GM04503 (cell line): Measurements from ENCODE around the gene EDN2.

Experiments used
- DNase-seq: peaks from one replicate; pipeline ENCODE4 v3.0.0-alpha.2; 2012; ENCODE audit warnings: low read depth

Gene EDN2

DNA sequence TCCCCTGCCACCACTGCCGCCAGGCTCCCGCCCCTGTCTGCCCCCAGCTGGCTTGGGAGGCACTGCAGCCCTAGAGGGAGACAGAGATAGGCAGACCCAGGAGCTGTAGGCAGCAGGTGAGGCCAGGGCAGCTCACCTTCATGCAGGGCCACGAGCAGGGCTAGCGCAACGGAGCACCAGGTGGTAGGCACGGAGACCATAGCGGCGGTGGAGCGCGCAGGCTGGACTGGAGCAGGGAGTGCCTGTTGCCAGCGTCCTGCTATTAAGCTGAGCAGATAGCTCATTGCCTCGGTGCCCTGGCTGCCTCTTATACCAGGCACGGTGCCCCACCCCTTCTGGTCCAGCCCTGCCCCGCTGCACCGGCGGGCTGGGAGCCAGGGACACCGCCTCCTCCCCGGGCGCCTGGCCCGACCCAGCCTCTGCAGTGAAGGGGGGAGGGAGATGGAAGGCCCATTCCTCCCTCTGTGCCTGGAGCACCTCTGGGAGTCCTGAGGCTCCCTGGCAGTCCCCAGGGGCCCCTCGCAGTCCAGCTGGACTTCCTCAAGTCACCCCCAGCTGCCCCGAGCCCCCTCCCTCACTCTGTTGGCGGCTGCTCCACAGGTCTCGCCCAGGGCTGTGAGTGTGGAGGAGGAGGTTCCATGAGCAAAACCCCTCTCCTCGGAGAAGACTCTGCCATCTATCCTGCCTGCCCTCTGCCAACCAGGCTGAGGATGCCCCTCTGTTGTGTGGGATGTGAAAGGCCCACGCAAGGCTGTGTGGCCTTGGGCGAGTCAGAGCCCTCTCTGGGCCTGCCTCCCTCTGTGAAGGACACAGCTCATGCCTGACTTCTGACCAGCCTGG, at the start of gene EDN2:
Gene EDN2, minus strand, starts transcription at position 282 of the 840 bp plus-strand sequence. Its CDS starts 82 bp downstream, at position 200.
- no peak for DNase-seq

DNA sequence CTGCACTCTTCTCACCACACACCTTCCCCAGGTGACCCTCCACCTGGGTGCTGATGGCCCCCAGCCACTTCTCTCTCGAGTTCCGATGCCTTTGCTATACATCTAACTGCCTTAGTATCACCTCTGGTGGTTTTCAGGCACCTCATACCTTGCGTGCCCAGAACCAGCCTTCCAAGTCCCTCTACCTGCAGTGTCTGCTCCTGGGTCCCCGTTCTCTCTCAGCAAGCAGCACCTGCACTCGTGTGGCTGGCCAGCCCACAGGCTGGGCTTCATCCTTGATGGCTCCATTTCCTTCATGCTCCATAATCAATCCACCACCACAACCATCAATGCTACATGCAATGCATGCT, 49.2 kb upstream of the EDN2 start:
- no peak for DNase-seq

DNA sequence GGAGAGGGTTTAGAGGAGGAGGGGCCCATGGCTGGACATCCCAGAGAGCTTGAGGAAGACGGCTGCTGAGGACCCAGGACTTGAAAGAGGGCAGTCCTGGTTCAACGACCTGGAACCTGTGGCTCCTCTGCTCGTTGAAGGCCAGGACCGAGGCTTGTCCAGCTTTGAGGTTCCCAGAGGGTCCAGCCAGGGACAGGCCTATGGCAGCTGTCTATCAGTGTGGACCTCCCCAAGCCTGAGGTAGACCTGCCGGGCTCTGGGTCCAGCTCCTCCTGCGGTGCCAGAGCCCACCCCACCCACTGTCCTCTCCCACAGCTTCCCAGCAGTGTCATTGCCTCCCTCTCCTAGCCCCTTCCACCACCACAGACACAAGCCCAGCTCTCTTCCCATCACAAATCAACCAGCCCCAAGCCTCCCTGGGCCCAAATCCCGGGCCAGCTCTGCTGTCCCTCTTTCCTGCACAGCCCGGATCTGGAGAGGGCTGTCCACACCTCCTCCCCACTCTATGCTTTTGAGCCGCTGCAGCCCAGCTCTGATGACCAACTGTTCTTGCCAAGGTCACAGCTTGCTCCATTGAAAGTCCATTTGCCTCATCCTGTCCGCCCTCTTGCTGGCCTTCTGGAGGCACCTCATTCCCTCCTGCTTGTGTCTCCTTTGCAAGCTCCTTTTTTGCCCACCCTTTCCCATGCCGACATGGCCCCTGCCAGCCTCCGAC, 48.7 kb upstream of the EDN2 start:
- DNase-seq, result no peak

DNA sequence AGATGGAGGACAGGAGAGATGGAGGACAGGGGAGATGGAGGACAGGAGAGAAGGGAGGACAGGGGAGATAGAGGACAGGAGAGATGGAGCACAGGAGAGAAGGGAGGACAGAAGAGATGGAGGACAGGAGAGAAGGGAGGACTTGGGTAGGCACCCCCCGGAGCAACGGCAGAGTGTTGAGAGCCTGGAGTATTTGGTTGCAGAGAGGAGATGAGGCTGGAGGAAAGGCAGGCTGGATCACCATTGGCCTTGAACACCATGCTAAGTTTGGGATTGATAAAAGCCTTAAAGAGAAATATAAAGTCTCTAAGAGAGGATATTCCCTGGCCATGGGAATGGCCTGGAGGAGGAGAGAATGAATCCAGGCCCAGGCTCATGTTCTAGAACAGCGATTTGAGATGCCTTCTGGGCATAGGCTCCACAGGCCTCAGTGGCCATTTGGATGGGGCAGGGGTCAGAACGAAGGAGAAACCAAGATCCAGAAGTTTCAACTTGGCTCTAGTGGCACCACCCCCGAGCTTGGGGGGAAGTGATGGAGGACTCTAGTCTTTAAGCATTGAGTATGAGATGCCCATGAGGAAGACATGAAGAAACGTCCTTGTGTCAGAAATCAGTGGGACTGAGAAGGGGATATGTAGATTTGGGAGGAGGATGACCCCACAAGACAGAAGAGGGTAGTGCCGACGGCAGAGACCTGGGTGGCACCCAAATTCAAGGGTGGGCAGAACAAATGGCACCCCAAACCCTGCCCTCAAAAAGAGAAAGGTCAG, 47.9 kb upstream of the EDN2 start:
- DNase-seq, result no peak

DNA sequence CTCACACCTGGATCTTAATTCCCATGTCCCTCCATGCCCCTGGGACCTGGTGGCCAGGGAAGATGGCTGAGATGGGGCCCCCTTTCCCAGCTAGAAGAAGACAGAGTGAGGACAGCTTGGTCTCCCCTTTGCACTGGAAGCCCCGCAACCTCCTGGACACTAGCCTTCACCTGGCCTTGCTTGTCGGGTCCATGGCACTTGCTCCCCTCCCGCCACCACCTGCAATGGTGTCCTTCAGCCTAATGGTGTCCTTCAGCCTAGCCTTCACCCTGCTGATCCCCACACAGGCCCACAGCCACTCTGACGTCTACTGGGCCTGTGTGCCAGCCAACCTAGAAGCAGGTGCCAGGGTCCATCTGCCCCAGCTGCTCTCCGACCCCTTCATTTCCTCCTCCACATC, 45.9 kb upstream of the EDN2 start:
- no peak for DNase-seq

DNA sequence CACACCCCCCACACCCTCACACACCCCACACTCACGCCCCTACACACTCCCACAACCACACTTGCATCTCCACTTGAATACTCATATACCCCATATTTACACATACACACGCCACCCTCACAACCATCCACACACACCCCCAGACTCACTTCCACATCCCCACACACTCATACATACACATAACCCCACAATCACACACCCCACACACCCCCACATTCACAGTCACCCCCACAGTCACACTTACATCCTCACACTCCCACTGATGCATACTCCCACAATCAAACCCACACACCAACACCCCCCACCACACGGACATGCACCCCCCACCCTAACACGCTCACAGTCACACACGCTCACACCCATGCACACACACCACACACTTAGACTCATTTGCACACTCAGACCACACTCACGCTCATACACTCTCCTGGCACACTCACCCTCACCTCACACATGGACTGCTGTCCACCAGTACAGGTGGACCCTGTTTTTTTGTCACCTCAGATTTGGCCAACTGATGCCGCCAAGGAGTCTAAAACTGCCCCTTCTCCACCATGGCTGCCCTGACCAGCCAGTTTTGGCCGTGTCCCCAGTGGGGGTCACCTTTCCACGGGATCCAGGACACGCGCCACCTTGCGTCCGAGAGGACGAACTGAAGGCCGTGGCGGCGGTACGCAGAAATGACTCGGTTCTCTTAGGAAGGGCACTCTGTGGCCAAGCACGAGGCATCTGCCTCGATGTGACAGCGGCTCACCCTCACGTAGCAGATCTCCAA, 45.3 kb upstream of the EDN2 start:
- no peak for DNase-seq

DNA sequence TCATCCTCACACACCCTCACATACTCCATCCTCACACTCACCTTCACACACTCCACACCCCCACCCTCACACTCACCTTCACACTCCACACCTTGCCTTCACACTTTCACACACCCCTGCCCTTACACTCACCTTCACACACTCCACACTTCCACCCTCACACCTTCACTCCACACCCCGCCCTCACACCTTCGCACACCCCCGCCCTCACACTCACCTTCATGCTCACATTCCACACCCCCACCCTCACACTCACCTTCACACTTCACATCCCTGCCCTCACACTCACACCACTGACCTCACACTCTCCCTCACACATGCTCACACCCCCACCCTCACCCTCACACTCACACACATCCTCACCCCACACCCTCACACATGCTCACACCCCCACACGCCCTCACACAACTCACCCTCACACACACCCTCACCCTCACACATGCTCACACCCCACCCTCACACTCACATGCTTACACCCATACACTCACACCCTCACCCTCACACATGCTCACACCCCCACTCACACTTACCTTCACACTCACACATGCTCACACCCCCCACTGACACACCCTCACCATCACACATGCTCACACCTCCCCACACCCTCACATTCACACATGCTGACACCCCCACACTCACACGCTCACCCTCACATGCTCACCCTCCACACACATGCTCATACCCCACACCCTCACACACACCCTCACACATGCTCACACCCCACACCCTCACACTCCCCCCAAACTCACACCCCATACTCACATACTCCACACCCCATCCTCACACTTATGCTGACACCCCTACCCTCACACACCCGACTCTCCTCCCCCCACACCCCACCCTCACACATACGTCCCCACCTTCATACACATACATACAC, 44.5 kb upstream of the EDN2 start:
- no peak for DNase-seq

DNA sequence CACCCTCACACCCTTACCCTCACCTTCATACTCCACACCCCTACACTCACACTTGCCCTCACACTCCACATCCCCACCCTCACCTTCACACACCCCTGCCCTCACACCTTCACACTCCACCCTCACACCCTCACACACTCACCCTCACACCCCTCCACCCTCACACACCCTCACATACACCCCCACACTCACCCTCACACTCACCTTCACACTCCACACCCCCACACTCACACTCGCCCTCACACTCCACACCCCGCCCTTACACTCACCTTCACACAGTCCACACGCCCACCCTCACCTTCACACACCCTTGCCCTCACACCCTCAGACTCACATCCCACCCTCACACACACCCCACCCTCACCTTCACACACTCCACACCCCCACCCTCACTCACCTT, 43.6 kb upstream of the EDN2 start:
- no peak for DNase-seq

DNA sequence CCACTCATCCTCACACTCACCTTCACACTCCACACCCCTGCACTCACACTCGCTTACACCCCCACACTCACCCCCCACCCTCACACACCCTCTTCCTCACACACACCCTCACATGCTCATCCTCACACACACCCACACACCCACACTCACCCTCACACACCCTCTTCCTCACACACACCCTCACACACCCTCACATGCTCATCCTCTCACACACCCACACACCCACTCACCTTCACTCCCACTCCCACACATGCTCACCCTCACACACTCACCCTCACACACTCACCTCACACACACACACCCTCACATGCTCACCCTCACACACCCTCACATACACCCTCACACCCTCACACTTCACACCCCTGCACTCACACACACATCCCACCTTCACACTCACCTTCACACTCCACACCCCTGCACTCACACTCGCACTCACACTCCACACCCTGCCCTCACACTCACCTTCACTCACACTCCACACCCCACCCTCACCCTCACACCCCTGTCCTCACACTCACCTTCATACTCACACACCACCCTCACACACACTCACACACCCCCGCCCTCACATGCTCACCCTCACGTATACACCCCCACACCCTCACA, 42.6 kb upstream of the EDN2 start:
- no peak for DNase-seq

DNA sequence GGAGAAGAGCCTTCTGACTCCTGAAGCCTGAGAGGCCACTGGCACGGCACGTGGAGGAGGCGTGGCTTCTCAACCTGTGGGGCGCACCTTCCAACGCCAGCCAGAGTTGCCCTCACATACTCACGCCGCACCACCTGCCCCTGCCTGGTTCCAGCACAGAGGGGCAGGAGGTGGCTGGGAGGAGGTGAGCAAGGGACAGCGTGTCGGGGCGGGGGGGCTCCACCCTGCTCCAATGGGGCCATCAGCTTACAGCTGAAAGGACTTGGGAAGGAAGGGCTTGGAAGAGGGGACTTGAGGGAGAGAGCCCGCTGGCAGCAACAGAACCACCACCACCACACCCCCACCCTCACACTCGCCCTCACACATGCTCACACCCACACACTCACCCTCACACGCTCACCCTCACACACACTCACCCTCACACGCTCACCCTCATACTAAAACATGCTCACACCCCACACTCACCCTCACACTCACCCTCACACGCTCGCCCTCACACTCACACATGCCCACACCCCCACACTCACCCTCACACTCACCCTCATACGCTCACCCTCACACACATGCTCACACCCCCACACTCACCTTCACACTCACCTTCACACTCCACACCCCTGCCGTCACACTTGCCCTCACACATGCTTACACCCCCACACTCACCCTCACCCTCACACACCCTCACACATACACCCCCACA, 41.6 kb upstream of the EDN2 start:
- no peak for DNase-seq

DNA sequence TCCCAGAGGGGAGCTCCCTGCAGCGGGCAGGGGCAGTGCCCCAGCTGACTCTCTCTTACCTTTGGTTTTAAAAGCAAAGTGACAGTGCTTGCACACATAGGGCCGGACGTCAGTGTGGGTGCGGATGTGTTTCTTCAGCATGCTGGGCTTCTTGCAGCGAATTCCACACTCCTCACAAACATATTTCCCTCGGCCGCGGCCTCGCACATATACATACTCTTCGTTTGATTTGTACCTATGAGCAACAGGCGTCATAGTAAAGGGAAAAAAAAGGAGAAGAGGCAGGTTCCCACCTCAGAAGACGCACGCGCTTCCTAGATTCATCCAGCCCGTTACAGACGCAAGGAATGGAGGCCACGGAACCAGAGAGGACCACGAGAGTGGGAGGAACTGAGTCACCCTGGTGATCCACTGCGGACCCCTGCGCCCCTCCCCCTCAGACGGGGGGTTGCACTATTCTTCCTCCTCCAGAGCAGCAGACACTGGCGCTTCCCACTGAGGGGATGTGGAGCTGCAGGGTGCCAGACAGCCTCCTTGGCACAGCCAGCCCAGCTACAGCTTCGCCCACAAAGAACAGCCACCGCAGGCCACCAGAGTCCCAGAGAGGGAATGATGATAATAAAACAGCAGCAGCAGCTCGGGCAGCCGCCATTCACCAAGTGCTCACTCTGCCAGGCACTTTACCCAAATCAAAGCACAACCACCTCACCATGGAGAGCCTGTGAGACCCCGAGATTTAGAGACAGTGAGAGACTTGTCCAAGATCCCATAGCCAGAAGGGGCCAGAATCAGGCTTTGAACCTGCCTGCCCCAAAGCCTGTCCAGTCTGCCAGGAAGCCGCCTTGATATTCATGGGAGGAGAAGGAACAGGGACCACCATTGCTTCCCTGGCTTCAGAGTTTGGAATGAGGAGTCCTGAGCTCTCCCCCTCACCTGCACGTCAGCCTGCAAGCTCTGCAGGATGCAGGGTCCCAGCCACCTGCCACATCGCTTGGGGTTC, 40.5 kb upstream of the EDN2 start:
- no peak for DNase-seq

DNA sequence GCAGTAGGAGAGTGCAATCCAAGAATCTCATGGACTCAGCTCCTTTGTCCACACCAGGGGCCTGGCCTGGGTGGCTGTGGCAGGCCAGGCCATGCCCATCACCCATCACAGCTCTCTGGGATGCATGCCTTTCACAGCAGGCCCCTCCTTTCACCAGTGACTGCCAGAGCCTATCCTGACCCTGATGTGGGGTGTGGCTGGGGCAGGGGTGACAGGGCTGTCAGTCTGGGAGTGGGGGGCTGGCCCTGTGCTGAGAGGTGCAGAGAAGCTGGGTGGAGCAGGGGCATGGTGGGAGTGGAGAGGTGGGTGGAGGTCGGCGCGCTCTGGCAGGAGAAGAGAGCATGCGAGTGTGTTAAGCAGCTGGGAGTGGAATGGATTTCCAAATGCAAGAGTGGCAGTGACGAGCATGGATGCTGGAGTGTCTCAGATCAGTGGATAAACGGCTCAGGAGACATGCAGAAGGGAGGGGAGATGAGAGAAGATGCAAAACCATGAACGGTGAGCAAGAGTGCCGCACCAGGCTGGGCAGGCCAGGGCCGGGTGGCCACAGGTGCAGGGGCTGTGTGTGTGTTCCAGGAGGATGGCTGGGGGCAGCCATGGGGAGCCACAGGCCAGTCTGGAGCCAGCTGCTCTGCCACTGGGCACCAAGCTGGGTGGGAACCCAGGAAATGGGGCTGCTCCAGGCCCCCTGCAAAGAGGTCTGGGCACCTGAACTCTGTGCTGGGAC, 39.6 kb upstream of the EDN2 start:
- DNase-seq, result no peak

DNA sequence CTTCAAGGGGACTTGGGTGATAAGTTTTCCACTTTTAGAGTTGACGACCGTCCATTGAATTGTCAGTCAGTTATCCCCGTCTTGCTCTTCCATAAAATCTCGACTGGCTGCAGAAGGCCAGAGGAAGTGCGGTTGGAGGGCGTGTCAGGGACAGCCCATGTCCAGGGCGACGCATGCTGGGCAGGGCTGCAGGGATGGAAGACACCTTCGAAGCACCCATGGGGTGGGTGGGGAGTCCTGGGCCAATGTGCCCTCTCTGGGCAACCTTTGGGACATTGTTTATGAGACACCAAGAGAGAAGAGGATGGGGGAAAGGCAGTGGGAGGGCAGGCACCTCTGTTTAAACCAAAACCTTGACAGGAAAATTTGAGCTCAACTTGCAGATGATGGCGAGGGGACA, 38.6 kb upstream of the EDN2 start:
- DNase-seq, result no peak

DNA sequence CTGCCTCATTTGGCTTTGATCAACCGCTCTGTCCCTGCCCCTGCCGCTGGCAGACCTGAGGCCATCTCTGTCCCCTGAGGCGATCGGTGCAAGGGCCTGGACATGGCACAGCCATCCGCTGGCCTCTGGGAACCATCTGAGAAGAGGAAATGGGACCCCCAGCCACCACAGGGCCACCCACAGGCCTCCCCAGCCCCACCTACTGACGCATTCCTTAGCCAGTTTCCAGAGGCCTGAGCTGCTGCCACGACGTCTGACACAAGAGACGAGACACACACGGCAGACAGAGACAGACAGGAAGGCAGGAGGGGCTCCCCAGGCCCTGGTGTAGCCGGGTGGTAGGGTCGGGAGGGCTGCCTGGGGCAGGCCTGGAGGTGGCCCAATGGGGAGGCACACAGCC, 37.3 kb upstream of the EDN2 start:
- DNase-seq, result no peak

DNA sequence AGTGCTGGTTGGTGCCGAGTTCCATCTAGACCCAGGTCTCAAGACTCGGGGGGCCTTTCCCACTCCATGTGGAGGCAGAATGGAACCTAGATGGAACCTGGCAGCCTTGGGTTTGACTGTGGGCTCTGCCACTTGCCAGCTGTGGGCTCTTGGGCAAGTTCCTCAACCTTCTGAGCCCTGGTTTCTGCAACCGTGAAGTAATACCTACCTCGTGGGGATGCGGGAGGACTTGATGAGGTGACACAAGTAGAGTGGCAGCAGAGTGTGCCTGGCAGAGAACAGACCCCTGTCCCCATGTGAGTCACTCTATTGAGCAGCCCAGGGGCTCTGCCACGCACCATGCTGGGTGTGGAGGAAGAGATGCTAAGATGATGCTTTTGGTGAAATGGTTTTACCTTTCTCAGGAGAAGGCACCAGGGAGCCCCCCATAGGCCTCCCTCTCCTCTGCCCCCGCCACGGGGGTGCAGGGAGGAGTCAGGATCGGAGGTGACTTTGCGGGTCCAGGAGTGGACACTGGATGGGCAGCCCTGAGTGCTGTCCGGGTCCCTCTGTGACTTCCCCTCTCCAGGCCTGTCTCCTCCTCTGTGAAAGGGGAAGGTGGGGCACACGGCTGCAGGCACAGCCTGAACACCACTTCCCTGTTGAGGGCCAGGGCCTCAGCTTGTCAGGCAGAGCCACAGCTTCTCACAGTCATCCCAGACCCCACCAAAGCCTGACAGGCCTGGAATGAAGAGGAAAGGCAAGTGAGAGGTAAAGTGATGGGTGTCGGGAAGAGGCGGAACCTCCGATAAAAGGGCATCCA, 36.7 kb upstream of the EDN2 start:
- DNase-seq, result no peak

DNA sequence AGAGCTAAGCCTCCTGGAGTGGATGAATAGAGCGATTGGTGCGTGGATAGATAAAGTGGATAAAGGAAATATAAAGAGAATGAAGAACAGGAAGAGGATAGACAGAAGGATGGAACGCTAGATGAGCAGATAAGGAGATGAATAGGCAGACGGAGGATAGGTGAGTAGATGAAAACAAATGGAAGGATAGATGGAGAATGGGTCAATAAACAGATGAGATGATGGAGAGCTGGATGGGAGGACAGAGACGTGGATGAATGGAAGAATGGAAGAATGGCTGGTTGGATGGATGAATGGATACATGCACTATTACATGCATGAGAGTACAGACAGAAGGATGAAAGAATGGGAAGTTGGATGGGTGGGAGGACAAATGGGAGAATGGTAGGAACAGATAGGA, 35.2 kb upstream of the EDN2 start:
- DNase-seq, result no peak

DNA sequence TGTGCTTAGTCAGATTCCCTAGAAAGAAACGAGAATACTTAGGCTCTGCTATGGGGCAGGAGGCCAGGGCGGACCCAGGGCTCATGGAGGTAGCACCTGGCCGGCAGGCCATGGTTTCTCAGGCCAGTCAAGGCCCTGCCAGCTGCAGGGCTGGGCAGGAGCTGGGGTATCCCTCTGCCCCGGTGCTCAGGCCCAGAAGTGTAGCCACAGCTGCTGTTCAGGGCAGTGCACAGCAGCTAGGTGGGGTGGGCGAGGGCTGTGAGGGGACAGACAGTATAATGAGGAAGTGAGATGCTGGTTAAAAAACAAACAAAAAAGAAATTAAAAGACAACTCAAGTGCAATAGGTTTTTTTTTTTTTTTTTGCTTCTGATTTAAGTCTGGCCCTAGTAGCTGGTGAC, 34.0 kb upstream of the EDN2 start:
- DNase-seq, result no peak
